Breast epithelium (tissue), 4 donors: ENCODE measurements around the gene PYCR2. TPM values are rescaled to one million over a fixed set of nuclear protein-coding genes. Genes with fewer than 3 reads are reported as not detected.
"Not testable (repeated sequence)": the region's sequence is repeated elsewhere in the genome, so short reads cannot be mapped to it uniquely, and the experiment has no call there.

Source experiments
- DNase-seq, 2 donors: peaks; one replicate each; pipeline ENCODE4 v3.0.0-alpha.2; 2019; ENCODE audit warnings: low spot score in 2 of 2
- H3K27ac ChIP-seq, 2 donors: fragments of 200-600 bp; sonication (generic) in 1 of 2; one replicate each; pipeline ENCODE4 v1.5.1; 2016 to 2019; ENCODE audit warnings: mild to moderate bottlenecking in 1 of 2
- H3K27me3 ChIP-seq, 2 donors: fragments of 200-600 bp; sonication (generic) in 1 of 2; one replicate each; pipeline versions ENCODE4 v1.5.1 to v1.6.0; 2017 to 2019; ENCODE audit warnings: control low read depth in 1 of 2, mild to moderate bottlenecking in 1 of 2
- H3K36me3 ChIP-seq: fragments of 200-600 bp; one replicate; pipeline ENCODE4 v1.5.1; 2019
- H3K4me1 ChIP-seq, 2 donors: fragments of 200-600 bp; sonication (generic); one replicate each; pipeline ENCODE4 v1.5.1; 2016 to 2019; ENCODE audit warnings: control low read depth in 1 of 2
- H3K4me3 ChIP-seq, 3 donors: fragments of 200-600 bp; sonication (generic); 1 replicate in 2 of 3; 2 replicates in 1 of 3; pipeline ENCODE4 v1.5.1; 2016 to 2019; ENCODE audit warnings: mild to moderate bottlenecking in 3 of 3, moderate library complexity in 2 of 3
- H3K9me3 ChIP-seq, 2 donors: fragments of 200-600 bp; sonication (generic) in 1 of 2; one replicate each; pipeline ENCODE4 v1.5.1; 2016 to 2019; ENCODE audit warnings: control low read depth in 1 of 2
- POLR2A ChIP-seq: fragments of 450-650 bp; IDR thresholded peaks from one replicate; pipeline ENCODE4 v1.6.1; 2016; ENCODE audit warnings: antibody characterized with exemption, mild to moderate bottlenecking, moderate library complexity
- POLR2AphosphoS5 ChIP-seq, 3 donors: sonication (generic); formaldehyde crosslinking; IDR thresholded peaks; one replicate each; pipeline ENCODE4 v1.6.1; 2017; ENCODE audit warnings: antibody characterized with exemption in 3 of 3
- intact Hi-C: fragments of 100-400 bp; cut with DNase I; formaldehyde crosslinking; loops from one replicate; pipeline ENCODE4 v1.15.1; 2023; ENCODE audit warnings: low total_unique reads
- total RNA-seq, 3 donors: library from RNA; depleted of rRNA; stranded (reverse); fragments of >200 nt; gene quantifications; one replicate each; pipeline ENCODE4 v1.1.0, GENCODE V29; 2016
- TF ChIP-seq, protein P1 (sequence below), 3 donors: fragments of 450-650 bp; IDR thresholded peaks; one replicate each; pipeline ENCODE4 v1.5.1; 2016 to 2017; ENCODE audit warnings: antibody characterized with exemption in 3 of 3, mild to moderate bottlenecking in 3 of 3, moderate library complexity in 3 of 3

Gene PYCR2
- total RNA-seq, 3 donors from 2014 or later, result 40.2 to 49.3 (median 47.9) TPM

DNA sequence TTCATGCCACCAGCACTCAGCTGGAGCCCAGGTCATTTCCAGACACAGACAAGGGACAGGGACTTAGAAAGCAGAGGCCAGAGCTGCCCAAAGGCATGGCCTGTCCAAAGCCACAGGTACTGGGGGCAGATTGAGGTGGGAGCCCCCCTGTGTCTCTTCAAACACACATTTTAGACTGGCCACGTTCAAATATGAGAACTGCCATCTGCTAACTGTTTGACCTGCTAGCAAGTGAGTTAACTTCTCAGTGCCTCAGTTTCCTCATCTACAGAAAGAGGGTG, 17.8 kb upstream of the PYCR2 start:
- Histone ChIP-seq H3K4me1 (peaks cover 10 to 11% of the 10 kb centered on the region in 2 donors), H3K27me3 (no peaks in the 10 kb centered on the region), H3K9me3 (no peaks in the 10 kb centered on the region), H3K36me3 (no peaks in the 10 kb centered on the region), H3K27ac (peak overlapping the region in 1 of 2 donors; percentile 35), H3K4me3 (no peak overlapping the region)
- DNase-seq, result no peak
- intact Hi-C loops, result no loop called here
- TF ChIP-seq, protein P1, sequence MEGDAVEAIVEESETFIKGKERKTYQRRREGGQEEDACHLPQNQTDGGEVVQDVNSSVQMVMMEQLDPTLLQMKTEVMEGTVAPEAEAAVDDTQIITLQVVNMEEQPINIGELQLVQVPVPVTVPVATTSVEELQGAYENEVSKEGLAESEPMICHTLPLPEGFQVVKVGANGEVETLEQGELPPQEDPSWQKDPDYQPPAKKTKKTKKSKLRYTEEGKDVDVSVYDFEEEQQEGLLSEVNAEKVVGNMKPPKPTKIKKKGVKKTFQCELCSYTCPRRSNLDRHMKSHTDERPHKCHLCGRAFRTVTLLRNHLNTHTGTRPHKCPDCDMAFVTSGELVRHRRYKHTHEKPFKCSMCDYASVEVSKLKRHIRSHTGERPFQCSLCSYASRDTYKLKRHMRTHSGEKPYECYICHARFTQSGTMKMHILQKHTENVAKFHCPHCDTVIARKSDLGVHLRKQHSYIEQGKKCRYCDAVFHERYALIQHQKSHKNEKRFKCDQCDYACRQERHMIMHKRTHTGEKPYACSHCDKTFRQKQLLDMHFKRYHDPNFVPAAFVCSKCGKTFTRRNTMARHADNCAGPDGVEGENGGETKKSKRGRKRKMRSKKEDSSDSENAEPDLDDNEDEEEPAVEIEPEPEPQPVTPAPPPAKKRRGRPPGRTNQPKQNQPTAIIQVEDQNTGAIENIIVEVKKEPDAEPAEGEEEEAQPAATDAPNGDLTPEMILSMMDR (IDR thresholded peaks at IDR 0.05), result no peak
- TF ChIP-seq POLR2A (no peak), POLR2AphosphoS5 (IDR thresholded peaks at IDR 0.05) (no peak)

DNA sequence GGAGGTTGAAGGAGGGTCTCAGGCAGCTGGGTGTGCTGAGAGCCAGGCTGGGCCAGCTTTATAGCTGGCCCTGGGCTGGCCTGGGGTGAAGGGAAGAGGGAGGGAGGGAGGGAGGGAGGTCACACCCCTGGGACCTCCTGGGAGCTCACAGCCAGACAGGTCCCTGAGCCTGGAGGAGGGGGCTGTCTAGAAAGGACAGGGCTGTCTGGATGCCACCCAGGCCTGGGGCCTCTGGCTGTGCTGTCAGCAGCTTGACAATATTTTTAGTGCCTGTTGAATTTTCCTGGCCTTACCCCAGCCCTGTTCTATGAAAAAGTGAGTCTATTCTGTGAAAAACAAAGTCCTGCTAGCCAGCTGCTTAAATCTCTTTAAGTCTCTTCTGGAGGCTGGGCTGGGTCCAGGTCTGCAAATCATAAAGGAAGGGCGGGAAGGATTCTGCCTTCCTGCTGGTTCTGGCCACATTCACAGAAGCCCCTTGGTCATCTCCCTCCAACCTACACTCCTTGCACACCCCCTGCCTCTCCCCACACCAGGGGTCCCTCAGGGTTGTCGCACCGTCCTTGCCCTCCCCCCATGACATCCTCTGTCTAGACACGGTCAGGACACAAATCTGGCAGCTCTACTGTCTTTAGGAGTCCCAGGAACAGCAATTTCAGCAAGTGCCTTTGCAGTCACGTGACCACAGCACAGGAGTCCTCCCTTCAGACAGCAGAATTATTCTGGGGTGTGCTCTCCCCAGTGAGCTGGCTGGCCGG, 17.3 kb upstream of the PYCR2 start, which contains the start of gene LEFTY2:
Gene LEFTY2, minus strand, starts transcription at position 34 of the 755 bp plus-strand sequence. CDS start 80 bp downstream, outside the sequence.
- Histone ChIP-seq H3K36me3 (no peaks in the 10 kb centered on the region), H3K4me3 (peak within 1 kb of the TSS in 1 of 3 donors; percentile 11), H3K27ac (peak within 1 kb of the TSS in 1 of 2 donors; percentile 35), H3K4me1 (peaks cover 11 to 13% of the 10 kb centered on the region in 2 donors), H3K9me3 (no peaks in the 10 kb centered on the region), H3K27me3 (no peaks in the 10 kb centered on the region)
- intact Hi-C loops, result no loop called here
- DNase-seq, result no peak
- TF ChIP-seq POLR2A, result no peak
- no peak for TF ChIP-seq POLR2AphosphoS5 (IDR thresholded peaks at IDR 0.05)
- TF ChIP-seq, protein P1 (IDR thresholded peaks at IDR 0.05), result no peak

DNA sequence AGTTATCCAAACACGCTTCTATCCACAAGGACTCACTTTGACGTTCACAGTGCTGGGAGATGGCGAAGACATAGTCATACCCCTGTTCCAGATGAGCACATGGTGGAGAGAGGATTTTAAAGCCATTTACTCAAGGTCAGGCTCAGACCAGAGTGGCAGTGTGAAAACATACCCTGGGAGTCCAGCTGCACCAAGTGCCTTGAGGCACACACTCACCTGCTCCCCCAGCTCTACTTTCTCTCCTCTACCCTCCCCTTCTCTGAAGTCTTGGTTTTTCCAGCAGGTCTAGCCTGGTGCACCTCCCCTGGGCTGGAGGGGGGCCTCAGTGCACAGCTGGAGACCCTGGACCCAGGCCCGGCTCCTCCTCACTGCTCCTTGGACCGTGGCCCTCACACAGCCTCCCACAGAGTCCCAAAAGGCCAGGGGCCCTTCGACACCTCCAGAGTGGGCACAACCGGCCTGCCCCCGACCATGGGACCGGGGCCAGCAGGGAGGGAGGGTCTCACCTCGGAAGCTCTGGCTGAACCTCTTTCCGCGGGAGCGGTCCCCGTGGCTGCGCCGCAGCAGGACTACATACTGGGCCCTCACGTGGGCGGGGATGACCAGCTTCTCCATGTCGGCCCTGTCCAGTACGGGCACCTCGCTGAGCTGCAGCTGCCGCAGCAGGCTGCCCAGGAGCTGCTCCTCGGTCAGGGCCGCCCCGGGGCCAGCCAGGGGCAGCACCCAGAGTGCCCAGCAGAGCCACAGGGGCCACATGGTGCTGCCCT, 16.5 kb upstream of the PYCR2 start:
- intact Hi-C loops, result no loop called here
- peak overlapping the region in 1 of 3 donors; percentile 11 for H3K4me3 ChIP-seq
- H3K9me3 ChIP-seq, result no peaks in the 10 kb centered on the region
- no peak for DNase-seq
- no peaks in the 10 kb centered on the region for H3K27me3 ChIP-seq
- no peaks in the 10 kb centered on the region for H3K36me3 ChIP-seq
- TF ChIP-seq, protein P1 (IDR thresholded peaks at IDR 0.05), result no peak
- TF ChIP-seq POLR2AphosphoS5 (IDR thresholded peaks at IDR 0.05), result no peak
- TF ChIP-seq POLR2A, result no peak
- H3K4me1 ChIP-seq, result peaks cover 11 to 14% of the 10 kb centered on the region in 2 donors
- H3K27ac ChIP-seq, result peak overlapping the region in 1 of 2 donors; percentile 35

DNA sequence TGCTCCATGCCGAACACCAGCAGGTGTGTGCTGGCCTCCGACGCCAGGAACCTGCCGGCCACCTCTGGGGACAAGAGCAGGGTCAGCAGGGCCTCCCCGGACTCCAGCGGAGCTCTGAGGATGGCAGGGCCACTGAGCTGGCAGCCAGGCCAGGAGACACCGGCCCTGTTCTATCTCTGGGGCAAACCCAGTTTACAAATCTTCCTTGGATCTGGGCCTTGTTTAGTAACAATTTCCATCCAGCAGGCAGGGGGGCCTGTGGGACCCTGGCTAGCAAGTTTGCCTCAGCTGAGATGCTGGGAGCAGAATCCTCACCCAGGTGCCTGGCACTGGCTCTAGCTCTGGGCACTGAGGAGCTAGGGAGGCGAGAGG, 15.9 kb upstream of the PYCR2 start:
- H3K4me1 ChIP-seq, result peaks cover 11 to 14% of the 10 kb centered on the region in 2 donors
- intact Hi-C loops, H3K36me3 ChIP-seq, DNase-seq, H3K9me3 ChIP-seq, H3K27me3 ChIP-seq, H3K27ac ChIP-seq, H3K4me3 ChIP-seq: not testable (repeated sequence)

DNA sequence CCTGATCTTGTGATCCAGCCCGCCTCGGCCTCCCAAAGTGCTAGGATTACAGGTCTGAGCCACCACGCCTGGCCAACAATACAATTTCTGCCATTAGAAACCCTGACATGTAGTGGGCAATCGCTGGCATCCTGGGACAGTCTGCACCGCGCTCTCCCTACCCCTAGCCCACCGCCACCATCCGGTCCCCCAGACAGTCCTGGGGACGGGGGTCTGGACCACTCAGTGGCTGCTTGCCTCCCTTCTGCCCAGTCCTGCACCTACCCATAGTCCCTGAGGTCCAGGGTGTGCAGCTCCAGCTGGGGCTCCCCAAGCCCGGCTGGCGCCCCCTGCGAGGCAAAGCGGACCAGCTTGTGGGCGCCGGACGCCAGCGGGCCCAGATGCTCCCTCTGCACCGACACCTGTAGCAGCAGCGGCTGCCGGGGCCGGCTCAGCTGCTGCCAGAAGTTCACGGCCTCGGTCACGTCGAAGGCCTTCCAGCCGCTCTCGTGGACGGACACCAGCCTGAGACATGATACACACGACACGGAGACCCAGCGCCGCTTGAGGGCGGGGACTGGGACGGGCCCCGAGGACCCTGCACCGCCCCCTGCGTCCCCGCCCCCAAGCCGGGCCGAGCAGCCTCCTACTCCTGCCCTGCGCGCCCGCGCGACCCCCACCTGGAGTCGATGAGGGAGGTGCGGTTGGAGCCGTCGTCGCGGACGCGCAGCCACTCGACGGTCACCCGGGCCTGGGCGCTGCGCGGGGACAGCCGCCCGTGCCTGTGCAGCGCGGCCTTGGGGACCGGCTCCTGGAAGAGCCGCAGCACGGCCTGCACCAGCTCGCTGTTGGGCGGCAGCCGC, 15.3 kb upstream of the PYCR2 start:
- H3K4me1 ChIP-seq, result peaks cover 11 to 14% of the 10 kb centered on the region in 2 donors
- intact Hi-C loops, H3K4me3 ChIP-seq, H3K9me3 ChIP-seq, DNase-seq, H3K27me3 ChIP-seq, H3K36me3 ChIP-seq, H3K27ac ChIP-seq: not testable (repeated sequence)
